ENCODE data around the gene SMARCA1.

DNA sequence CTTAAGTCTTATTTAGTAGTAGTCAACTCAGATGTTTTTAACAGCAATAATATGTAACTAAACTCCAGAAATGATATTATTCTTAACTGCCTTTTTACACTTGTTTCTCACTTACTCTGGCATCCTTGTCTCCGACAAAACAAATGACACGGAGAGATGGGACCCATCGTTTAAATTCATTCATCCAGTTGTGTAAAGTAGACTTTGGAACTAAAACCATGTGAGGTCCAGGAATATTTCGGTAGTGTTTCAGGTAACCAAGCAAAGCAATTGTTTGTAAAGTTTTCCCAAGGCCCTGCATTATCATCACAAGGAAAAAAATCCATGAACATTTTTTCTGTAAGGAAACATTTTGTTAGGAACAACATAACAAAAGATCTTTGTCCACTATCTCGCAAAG, 11.6 kb downstream of the SMARCA1 start:
- no peak for TF ChIP-seq POLR2A (IDR thresholded peaks at IDR 0.05; ENCODE audit: low read depth, low read length)
- no peak for TF ChIP-seq BHLHE40 (IDR thresholded peaks at IDR 0.05; ENCODE audit: low read depth, low read length)
- TF ChIP-seq, protein P1, sequence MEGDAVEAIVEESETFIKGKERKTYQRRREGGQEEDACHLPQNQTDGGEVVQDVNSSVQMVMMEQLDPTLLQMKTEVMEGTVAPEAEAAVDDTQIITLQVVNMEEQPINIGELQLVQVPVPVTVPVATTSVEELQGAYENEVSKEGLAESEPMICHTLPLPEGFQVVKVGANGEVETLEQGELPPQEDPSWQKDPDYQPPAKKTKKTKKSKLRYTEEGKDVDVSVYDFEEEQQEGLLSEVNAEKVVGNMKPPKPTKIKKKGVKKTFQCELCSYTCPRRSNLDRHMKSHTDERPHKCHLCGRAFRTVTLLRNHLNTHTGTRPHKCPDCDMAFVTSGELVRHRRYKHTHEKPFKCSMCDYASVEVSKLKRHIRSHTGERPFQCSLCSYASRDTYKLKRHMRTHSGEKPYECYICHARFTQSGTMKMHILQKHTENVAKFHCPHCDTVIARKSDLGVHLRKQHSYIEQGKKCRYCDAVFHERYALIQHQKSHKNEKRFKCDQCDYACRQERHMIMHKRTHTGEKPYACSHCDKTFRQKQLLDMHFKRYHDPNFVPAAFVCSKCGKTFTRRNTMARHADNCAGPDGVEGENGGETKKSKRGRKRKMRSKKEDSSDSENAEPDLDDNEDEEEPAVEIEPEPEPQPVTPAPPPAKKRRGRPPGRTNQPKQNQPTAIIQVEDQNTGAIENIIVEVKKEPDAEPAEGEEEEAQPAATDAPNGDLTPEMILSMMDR (conservative IDR thresholded peaks at IDR 0.05; ENCODE audit: low read depth, low read length), result no peak
- TF ChIP-seq RAD21 (IDR thresholded peaks at IDR 0.05; ENCODE audit: low read length), result no peak
- no peak for TF ChIP-seq CHD1 (IDR thresholded peaks at IDR 0.05; ENCODE audit: low read depth, low read length)
- TF ChIP-seq, protein P2, sequence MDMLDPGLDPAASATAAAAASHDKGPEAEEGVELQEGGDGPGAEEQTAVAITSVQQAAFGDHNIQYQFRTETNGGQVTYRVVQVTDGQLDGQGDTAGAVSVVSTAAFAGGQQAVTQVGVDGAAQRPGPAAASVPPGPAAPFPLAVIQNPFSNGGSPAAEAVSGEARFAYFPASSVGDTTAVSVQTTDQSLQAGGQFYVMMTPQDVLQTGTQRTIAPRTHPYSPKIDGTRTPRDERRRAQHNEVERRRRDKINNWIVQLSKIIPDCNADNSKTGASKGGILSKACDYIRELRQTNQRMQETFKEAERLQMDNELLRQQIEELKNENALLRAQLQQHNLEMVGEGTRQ (IDR thresholded peaks at IDR 0.05; ENCODE audit: low read depth, low read length), result no peak
- TF ChIP-seq FOS (IDR thresholded peaks at IDR 0.05; ENCODE audit: low read depth, low read length), result no peak
- no peak for TF ChIP-seq NFE2L2 (IDR thresholded peaks at IDR 0.05; ENCODE audit: low read depth, low read length)
- no peak for TF ChIP-seq SMC3 (IDR thresholded peaks at IDR 0.05; ENCODE audit: low read depth, low read length)
- TF ChIP-seq RFX5 (IDR thresholded peaks at IDR 0.05; ENCODE audit: low read depth, low read length), result no peak
- TF ChIP-seq RCOR1 (IDR thresholded peaks at IDR 0.05; ENCODE audit: insufficient replicate concordance, low read length), result no peak
- TF ChIP-seq CEBPB (IDR thresholded peaks at IDR 0.05; ENCODE audit: low read depth, low read length), result no peak

Data from IMR-90 (cell line).